HG03045 (cell line): ENCODE results near the gene ARID3A.
"Not testable (repeated sequence)": the region's sequence is repeated elsewhere in the genome, so short reads cannot be mapped to it uniquely, and the experiment has no call there.

Experiments used
- ATAC-seq: cut with Tn5 transposase; IDR thresholded peaks from one replicate; pipeline ENCODE4 v1.9.1; 2021; ENCODE audit warnings: mild to moderate bottlenecking, moderate library complexity; ENCODE audit not compliant: unreplicated experiment

Gene ARID3A

GRCh38 chr19:1014161-1015060 is 88.6 kb downstream of the ARID3A start:
- ATAC-seq, result no peak

GRCh38 chr19:1015061-1015781 is 89.4 kb downstream of the ARID3A start:
- ATAC-seq, result no peak

DNA sequence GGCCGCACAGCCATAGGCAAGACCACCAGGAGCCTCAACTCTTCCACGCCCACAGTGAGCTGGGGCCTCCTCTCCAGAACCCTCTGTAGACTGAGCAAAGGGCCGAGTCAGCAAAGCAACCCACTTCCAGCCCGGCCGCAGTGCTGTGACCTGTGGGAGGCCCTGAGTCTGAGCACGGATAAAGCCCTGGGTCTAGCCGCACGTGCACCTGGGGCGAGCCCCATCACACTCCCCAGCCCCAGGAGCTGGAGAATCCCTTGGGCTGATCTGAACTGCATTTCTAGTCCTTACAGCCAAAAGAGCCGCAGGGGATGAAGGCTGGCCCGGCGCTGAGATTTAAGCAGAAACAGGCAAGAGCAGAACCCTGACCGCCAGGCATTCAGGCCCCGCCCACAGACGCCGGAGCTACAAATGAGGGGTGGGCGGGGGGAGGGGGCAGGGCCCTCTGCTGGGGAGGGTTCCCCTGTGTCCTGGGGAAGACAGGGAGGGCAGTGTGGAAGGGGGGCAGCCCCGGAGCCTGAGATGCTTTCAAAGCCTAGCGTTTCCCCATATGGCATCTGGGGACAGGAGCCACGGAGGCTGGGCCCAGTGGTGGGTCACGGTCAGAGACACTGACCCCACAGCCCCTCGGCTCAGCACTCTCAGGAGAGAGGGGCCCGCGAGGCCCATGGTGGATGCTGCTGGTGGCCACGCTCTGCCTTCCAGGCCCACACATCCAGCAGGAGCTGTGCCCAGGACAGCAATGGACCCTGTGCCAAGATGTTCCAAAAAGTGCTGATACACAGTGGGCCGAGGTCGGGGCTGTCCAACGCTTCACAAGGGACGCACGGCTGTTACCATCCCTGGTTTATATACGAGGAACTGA is 90.2 kb downstream of the ARID3A start:
- no peak for ATAC-seq

GRCh38 chr19:1016647-1017114 is 90.8 kb downstream of the ARID3A start:
- ATAC-seq, result no peak

GRCh38 chr19:1017115-1017905 is 91.5 kb downstream of the ARID3A start:
- no peak for ATAC-seq

- ATAC-seq, result no peak
Observed at GRCh38 chr19:1017906-1018305, 92.1 kb downstream of the ARID3A start.

GRCh38 chr19:1018393-1018792 is 92.6 kb downstream of the ARID3A start:
- no peak for ATAC-seq

GRCh38 chr19:1018932-1019615 is 93.2 kb downstream of the ARID3A start:
- ATAC-seq, result no peak

GRCh38 chr19:1019616-1019961 is 93.8 kb downstream of the ARID3A start:
- ATAC-seq, result no peak

- ATAC-seq, result no peak
Observed at GRCh38 chr19:1019980-1020867, 94.4 kb downstream of the ARID3A start.

DNA sequence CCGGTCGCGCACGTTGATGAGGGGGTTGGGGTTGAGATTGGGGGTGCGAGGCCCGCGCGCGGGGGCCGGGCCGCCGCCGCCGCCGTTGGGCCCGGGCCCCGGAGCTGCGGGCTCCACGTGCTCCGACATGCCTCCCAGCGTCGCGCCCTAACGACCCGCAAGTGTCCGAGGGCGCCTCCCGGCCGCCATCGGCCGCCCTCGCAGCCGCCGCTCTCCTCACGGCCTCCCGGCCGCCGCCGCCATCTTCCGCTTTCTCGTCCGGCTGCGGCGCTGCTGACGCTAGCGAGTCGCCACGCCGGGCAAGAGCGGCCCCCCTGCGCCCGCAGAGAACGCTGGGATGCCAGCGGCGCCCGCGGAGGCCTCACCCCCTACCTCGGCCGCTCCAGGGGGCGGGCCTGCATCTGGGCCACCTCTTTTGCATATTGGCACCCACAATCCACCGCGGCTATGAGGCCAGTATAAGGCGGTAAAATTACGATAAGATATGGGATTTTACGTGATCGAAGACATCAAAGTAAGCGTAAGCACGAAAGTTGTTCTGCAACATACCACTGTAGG is 95.1 kb downstream of the ARID3A start, which contains the start of gene TMEM259:
TSS of gene TMEM259 (minus strand) at position 256 of the 558 bp plus-strand sequence. CDS start at position 129, 127 bp downstream.
- peak; percentile 80 for ATAC-seq

- ATAC-seq, result not testable (repeated sequence)
Observed at GRCh38 chr19:1023883-1024188, 98.0 kb downstream of the ARID3A start.

GRCh38 chr19:1025080-1025479 is 99.2 kb downstream of the ARID3A start:
- ATAC-seq, result not testable (repeated sequence)
